HG03280 (cell line): Measurements from ENCODE around the gene PTPRU.
"Not testable (repeated sequence)": the region's sequence is repeated elsewhere in the genome, so short reads cannot be mapped to it uniquely, and the experiment has no call there.

Experiments
- ATAC-seq: cut with Tn5 transposase; IDR thresholded peaks from one replicate; pipeline ENCODE4 v1.9.1; 2021; ENCODE audit warnings: mild to moderate bottlenecking, moderate library complexity; ENCODE audit not compliant: unreplicated experiment

PTPRU gene

GRCh38 chr1:29221296-29221695 is 15.0 kb upstream of the PTPRU start:
- no peak for ATAC-seq

- not testable (repeated sequence) for ATAC-seq
Observed at GRCh38 chr1:29222260-29222659, 14.1 kb upstream of the PTPRU start.

- no peak for ATAC-seq
Observed at GRCh38 chr1:29222686-29223085, 13.6 kb upstream of the PTPRU start.

- no peak for ATAC-seq
Observed at GRCh38 chr1:29223521-29223920, 12.8 kb upstream of the PTPRU start.

- no peak for ATAC-seq
Observed at GRCh38 chr1:29224356-29224837, 11.9 kb upstream of the PTPRU start.

GRCh38 chr1:29225361-29225760 is 11.0 kb upstream of the PTPRU start:
- ATAC-seq = no peak

- ATAC-seq = no peak
Observed at GRCh38 chr1:29227511-29227910, 8.8 kb upstream of the PTPRU start.

GRCh38 chr1:29230204-29230552 is 6.1 kb upstream of the PTPRU start:
- no peak for ATAC-seq

GRCh38 chr1:29230553-29231378 is 5.6 kb upstream of the PTPRU start, which contains the start of gene MECR:
MECR (minus strand) TSS chr1:29230934; CDS start chr1:29230906, 28 bp downstream.
- ATAC-seq = peak; percentile 94

GRCh38 chr1:29232387-29232786 is 3.9 kb upstream of the PTPRU start:
- no peak for ATAC-seq

GRCh38 chr1:29233693-29234092 is 2.6 kb upstream of the PTPRU start:
- ATAC-seq = no peak

- ATAC-seq = no peak
Observed at GRCh38 chr1:29234471-29234870, 1.9 kb upstream of the PTPRU start.

- not testable (repeated sequence) for ATAC-seq
Observed at GRCh38 chr1:29234881-29235280, 1.4 kb upstream of the PTPRU start.

- no peak for ATAC-seq
Observed at GRCh38 chr1:29236712-29237128, 398 bp downstream of the PTPRU start.

GRCh38 chr1:29237129-29237821 is 953 bp downstream of the PTPRU start:
- ATAC-seq = no peak

GRCh38 chr1:29237852-29238619 is 1.7 kb downstream of the PTPRU start:
- no peak for ATAC-seq

GRCh38 chr1:29238620-29239002 is 2.3 kb downstream of the PTPRU start:
- no peak for ATAC-seq

GRCh38 chr1:29239142-29239541 is 2.8 kb downstream of the PTPRU start:
- no peak for ATAC-seq

- no peak for ATAC-seq
Observed at GRCh38 chr1:29240400-29240837, 4.1 kb downstream of the PTPRU start.

- no peak for ATAC-seq
Observed at GRCh38 chr1:29240986-29241385, 4.7 kb downstream of the PTPRU start.
